ENCODE data around the gene USP6NL.

USP6NL gene

GRCh38 chr10:11593612-11594011, 17.8 kb downstream of the USP6NL start:
- Mint-ChIP-seq H3K9me3 (no peaks in the 10 kb centered on the region), H3K27ac (no peak overlapping the region), H3K4me1 (peaks cover 9% of the 10 kb centered on the region), H3K36me3 (ENCODE audit: low read depth) (no peaks in the 10 kb centered on the region), H3K27me3 (no peaks in the 10 kb centered on the region), H3K4me3 (no peak overlapping the region)
- no peak for DNase-seq
- ATAC-seq: no peak

DNA sequence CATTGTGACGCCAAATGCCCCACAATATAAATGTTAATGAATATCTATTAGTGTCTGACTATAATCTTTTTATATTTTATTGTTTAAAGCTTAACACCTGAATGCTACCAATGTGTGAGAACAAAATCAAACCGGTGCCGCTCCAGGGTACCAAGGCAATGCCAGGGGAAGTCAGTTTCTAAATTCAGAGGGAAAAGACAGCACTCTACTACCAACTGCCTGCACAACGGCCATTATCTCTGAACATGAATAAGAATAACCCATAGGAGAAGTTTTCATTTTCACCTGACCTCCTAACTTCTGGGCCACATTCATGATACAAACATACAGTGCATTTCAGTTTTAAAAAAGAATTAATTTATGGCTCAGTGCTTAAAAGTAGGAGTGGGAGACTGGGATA, 21.7 kb downstream of the USP6NL start:
- H3K27me3 Mint-ChIP-seq: peaks cover 5% of the 10 kb centered on the region
- H3K4me3 Mint-ChIP-seq: no peak overlapping the region
- H3K27ac Mint-ChIP-seq: no peak overlapping the region
- ATAC-seq (no peak), DNase-seq (no peak)
- H3K36me3 Mint-ChIP-seq (ENCODE audit: low read depth): peaks cover 2% of the 10 kb centered on the region
- peaks cover 14% of the 10 kb centered on the region for H3K4me1 Mint-ChIP-seq
- H3K9me3 Mint-ChIP-seq: no peaks in the 10 kb centered on the region

DNA sequence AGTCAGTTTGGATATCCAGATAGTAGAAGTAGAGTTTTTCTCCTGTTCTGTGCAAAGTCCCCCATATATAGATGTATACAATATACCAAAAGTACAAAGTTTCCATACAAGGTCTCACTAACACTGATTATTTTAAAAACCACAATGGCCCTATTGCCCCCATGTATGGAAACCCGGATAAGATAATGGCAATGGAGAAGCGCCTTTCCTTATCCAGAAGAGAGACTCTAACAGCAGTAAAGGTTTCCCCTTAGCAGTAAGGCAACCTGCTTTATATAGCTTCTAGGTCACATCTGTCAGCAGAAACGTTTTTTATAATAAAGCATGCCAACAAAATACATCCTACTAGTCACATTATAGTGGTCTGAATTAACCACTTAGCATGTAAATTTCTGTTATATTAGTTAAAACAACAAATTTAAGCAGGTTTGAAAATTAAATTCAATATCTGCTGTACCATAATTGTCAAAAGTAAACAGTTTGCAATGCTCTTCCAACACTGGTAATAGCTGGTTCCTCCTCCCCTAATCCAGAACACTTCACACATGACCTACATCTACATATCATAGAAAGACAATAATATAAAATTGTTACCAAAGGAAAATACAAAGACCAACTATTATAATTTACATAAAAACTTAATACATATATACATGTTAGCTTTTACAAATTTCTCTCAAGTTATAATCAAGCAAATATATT, 22.4 kb downstream of the USP6NL start:
- peaks cover 11% of the 10 kb centered on the region for H3K4me1 Mint-ChIP-seq
- no peaks in the 10 kb centered on the region for H3K9me3 Mint-ChIP-seq
- H3K4me3 Mint-ChIP-seq: no peak overlapping the region
- ATAC-seq: no peak
- peaks cover 2% of the 10 kb centered on the region for H3K36me3 Mint-ChIP-seq (ENCODE audit: low read depth)
- H3K27me3 Mint-ChIP-seq: peaks cover 5% of the 10 kb centered on the region
- no peak for DNase-seq
- no peak overlapping the region for H3K27ac Mint-ChIP-seq

GRCh38 chr10:11587722-11588259, 23.7 kb downstream of the USP6NL start:
- Mint-ChIP-seq H3K9me3 (no peaks in the 10 kb centered on the region), H3K4me1 (peaks cover 11% of the 10 kb centered on the region), H3K36me3 (ENCODE audit: low read depth) (peaks cover 2% of the 10 kb centered on the region), H3K4me3 (no peak overlapping the region), H3K27me3 (peaks cover 5% of the 10 kb centered on the region), H3K27ac (no peak overlapping the region)
- DNase-seq: no peak
- ATAC-seq: no peak

DNA sequence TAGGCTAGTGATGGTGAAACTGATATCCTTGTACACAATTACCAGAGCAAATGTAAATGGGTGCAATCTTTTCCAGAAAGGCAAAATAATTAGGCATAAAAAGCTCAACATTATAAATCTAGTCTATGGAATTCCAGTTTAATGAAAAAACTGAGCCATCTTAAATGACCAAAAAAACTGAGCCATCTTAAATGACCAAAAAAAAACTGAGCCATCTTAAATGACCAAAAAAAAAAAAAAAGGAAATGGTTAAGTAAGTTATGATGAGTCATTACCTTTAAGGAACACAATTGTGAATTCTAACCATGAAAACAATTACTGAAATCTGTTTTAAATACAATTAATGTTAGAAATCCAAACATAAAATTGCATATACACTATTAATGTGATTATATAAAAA, 25.3 kb downstream of the USP6NL start:
- no peak for ATAC-seq
- H3K36me3 Mint-ChIP-seq (ENCODE audit: low read depth): peaks cover 2% of the 10 kb centered on the region
- no peak overlapping the region for H3K27ac Mint-ChIP-seq
- peaks cover 5% of the 10 kb centered on the region for H3K27me3 Mint-ChIP-seq
- DNase-seq: no peak
- no peak overlapping the region for H3K4me3 Mint-ChIP-seq
- peaks cover 20% of the 10 kb centered on the region for H3K4me1 Mint-ChIP-seq
- H3K9me3 Mint-ChIP-seq: no peaks in the 10 kb centered on the region

DNA sequence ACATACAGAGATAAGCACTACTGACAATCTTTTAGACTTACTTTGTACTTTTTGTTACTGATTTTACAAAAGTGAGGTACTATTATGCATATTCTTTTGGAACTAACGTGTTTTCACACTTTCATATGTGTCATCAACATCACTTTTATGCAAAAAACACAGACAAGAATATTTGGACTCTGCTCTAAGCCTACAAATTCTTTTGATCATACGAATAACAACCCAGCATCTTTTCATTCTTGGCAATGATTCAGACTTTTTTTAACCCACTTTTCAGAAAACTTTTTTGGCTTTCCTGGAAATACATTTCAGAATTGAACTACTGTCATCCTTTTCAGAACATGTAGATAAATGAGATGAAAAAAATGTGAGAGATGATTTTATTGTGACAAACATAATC, 30.2 kb downstream of the USP6NL start:
- peaks cover 38% of the 10 kb centered on the region for H3K4me1 Mint-ChIP-seq
- no peak overlapping the region for H3K4me3 Mint-ChIP-seq
- no peaks in the 10 kb centered on the region for H3K9me3 Mint-ChIP-seq
- H3K27ac Mint-ChIP-seq: no peak overlapping the region
- peak; percentile 15 for ATAC-seq
- H3K36me3 Mint-ChIP-seq (ENCODE audit: low read depth): peaks cover 3% of the 10 kb centered on the region
- H3K27me3 Mint-ChIP-seq: no peaks in the 10 kb centered on the region
- no peak for DNase-seq

DNA sequence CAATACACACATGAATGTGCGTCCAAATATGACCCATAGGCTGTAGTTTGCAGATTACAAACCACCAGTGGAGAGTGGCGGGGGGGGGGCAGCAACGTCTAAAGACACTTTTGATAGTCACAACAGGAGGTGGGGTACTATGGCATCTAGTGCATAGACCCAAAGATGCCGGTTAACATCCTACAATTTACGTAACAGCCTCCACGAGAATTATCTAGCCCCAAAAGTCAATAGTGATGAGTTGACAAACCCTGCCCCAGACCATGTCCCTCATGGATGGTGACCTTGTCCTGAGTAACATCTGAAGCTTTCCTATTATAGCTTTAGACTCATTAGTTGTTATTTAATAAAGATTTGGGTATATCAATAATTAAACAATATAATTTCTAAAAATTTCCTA, 31.6 kb downstream of the USP6NL start:
- ATAC-seq: no peak
- no peak overlapping the region for H3K4me3 Mint-ChIP-seq
- DNase-seq: no peak
- peaks cover 2% of the 10 kb centered on the region for H3K36me3 Mint-ChIP-seq (ENCODE audit: low read depth)
- peaks cover 34% of the 10 kb centered on the region for H3K4me1 Mint-ChIP-seq
- H3K27ac Mint-ChIP-seq: no peak overlapping the region
- no peaks in the 10 kb centered on the region for H3K27me3 Mint-ChIP-seq
- no peaks in the 10 kb centered on the region for H3K9me3 Mint-ChIP-seq

GRCh38 chr10:11578802-11579255, 32.6 kb downstream of the USP6NL start:
- H3K27ac Mint-ChIP-seq: no peak overlapping the region
- H3K36me3 Mint-ChIP-seq (ENCODE audit: low read depth): peaks cover 2% of the 10 kb centered on the region
- H3K4me1 Mint-ChIP-seq: peaks cover 36% of the 10 kb centered on the region
- ATAC-seq (peak; percentile 86), DNase-seq (peak; percentile 61)
- H3K27me3 Mint-ChIP-seq: peaks cover 2% of the 10 kb centered on the region
- H3K4me3 Mint-ChIP-seq: no peak overlapping the region
- H3K9me3 Mint-ChIP-seq: no peaks in the 10 kb centered on the region

GRCh38 chr10:11576092-11576809, 35.2 kb downstream of the USP6NL start:
- H3K27ac Mint-ChIP-seq: no peak overlapping the region
- no peak overlapping the region for H3K4me3 Mint-ChIP-seq
- peaks cover 2% of the 10 kb centered on the region for H3K27me3 Mint-ChIP-seq
- H3K4me1 Mint-ChIP-seq: peaks cover 32% of the 10 kb centered on the region
- DNase-seq (no peak), ATAC-seq (no peak)
- peaks cover 2% of the 10 kb centered on the region for H3K36me3 Mint-ChIP-seq (ENCODE audit: low read depth)
- H3K9me3 Mint-ChIP-seq: no peaks in the 10 kb centered on the region

GRCh38 chr10:11573497-11573896, 38.0 kb downstream of the USP6NL start:
- Mint-ChIP-seq H3K27me3 (peaks cover 2% of the 10 kb centered on the region), H3K4me3 (no peak overlapping the region), H3K27ac (no peak overlapping the region), H3K36me3 (ENCODE audit: low read depth) (peaks cover 2% of the 10 kb centered on the region), H3K9me3 (no peaks in the 10 kb centered on the region), H3K4me1 (peaks cover 17% of the 10 kb centered on the region)
- no peak for DNase-seq
- ATAC-seq: no peak

DNA sequence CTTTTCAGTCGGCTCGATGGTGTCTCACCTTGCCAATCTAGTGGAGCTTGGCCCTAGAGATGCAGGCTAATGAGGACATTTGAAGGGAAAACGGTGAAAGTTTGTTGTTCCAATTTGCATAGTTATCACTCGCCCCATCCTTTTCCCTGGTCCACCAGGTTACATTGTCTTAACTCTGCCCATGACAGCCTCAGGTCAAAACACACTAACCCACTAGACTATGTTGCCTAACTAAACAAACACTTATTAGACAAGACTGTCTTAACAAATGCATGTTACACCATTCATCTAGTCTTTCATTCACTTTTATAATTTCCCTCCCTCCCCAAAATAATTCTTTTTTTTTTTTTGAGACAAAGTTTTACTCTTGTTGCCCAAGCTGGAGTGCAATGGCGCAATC, 40.7 kb downstream of the USP6NL start:
- H3K27ac Mint-ChIP-seq: no peak overlapping the region
- peaks cover 2% of the 10 kb centered on the region for H3K27me3 Mint-ChIP-seq
- ATAC-seq: no peak
- no peaks in the 10 kb centered on the region for H3K9me3 Mint-ChIP-seq
- DNase-seq: no peak
- peaks cover 14% of the 10 kb centered on the region for H3K4me1 Mint-ChIP-seq
- no peaks in the 10 kb centered on the region for H3K36me3 Mint-ChIP-seq (ENCODE audit: low read depth)
- H3K4me3 Mint-ChIP-seq: no peak overlapping the region

GRCh38 chr10:11569471-11569870, 42.0 kb downstream of the USP6NL start:
- no peak overlapping the region for H3K27ac Mint-ChIP-seq
- no peaks in the 10 kb centered on the region for H3K36me3 Mint-ChIP-seq (ENCODE audit: low read depth)
- ATAC-seq (no peak), DNase-seq (no peak)
- H3K4me3 Mint-ChIP-seq: no peak overlapping the region
- H3K4me1 Mint-ChIP-seq: peaks cover 16% of the 10 kb centered on the region
- H3K9me3 Mint-ChIP-seq: no peaks in the 10 kb centered on the region
- H3K27me3 Mint-ChIP-seq: peaks cover 2% of the 10 kb centered on the region

GRCh38 chr10:11568578-11568977, 42.9 kb downstream of the USP6NL start:
- H3K36me3 Mint-ChIP-seq (ENCODE audit: low read depth): no peaks in the 10 kb centered on the region
- peaks cover 13% of the 10 kb centered on the region for H3K4me1 Mint-ChIP-seq
- no peak for DNase-seq
- no peak for ATAC-seq
- H3K4me3 Mint-ChIP-seq: no peak overlapping the region
- no peaks in the 10 kb centered on the region for H3K9me3 Mint-ChIP-seq
- H3K27ac Mint-ChIP-seq: no peak overlapping the region
- H3K27me3 Mint-ChIP-seq: no peaks in the 10 kb centered on the region

DNA sequence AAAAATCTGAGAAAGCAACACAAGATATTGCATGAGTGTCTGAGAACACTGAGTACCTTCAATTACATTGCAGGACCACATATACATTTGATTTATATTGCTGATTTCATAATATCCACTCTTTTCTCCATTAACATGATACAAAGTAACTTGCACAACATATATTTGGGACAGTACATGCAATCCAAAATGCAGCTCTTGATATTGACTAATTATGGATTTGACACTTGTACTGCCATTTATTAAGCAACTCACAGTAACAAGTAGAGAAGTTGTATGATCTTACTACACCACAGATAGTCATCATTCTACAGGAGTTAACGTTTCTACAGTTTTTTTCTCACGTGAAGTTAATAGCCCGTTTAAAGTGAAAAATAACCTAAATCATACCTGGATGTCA, 46.7 kb downstream of the USP6NL start:
- no peak overlapping the region for H3K27ac Mint-ChIP-seq
- no peaks in the 10 kb centered on the region for H3K36me3 Mint-ChIP-seq (ENCODE audit: low read depth)
- H3K4me3 Mint-ChIP-seq: no peak overlapping the region
- peaks cover 11% of the 10 kb centered on the region for H3K4me1 Mint-ChIP-seq
- H3K27me3 Mint-ChIP-seq: no peaks in the 10 kb centered on the region
- H3K9me3 Mint-ChIP-seq: no peaks in the 10 kb centered on the region
- ATAC-seq: no peak
- no peak for DNase-seq

DNA sequence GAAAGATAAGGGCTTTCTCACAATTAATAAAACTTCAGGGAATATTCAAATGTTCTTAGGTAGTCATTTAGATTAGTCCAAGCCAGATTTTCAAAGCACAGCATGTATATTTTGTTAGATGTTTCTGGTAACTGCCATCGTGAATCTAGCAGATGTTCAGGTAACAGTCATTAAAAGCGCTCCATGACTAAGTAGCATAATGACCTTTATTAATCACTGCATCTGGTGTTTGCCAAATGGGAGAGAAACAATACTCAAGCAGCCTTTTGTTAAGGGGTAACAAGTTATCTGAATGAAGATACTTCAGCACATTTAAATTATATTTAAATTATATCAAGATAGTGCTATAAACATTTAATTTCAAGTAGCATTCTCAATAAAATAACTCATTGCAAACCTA, 47.5 kb downstream of the USP6NL start:
- DNase-seq (no peak), ATAC-seq (no peak)
- no peak overlapping the region for H3K4me3 Mint-ChIP-seq
- no peaks in the 10 kb centered on the region for H3K9me3 Mint-ChIP-seq
- no peak overlapping the region for H3K27ac Mint-ChIP-seq
- H3K4me1 Mint-ChIP-seq: peaks cover 11% of the 10 kb centered on the region
- no peaks in the 10 kb centered on the region for H3K27me3 Mint-ChIP-seq
- no peaks in the 10 kb centered on the region for H3K36me3 Mint-ChIP-seq (ENCODE audit: low read depth)

All from activated naive CD8-positive, alpha-beta T cell treated with anti-CD3 and anti-CD28 coated beads, Interleukin-2, amount 50 U/mL, for 24 hours (primary cell).